Pancreas (tissue), 10 donors: ENCODE results near the gene TMEM200B. TPM values are rescaled to one million over a fixed set of nuclear protein-coding genes. Genes with fewer than 3 reads are reported as not detected.

Experiments
- ATAC-seq, 4 donors: fragments of 200-7000 bp; cut with Tn5 transposase; one replicate each; pipeline versions ENCODE4 v1.8.0 to v1.9.1; 2020; ENCODE audit warnings: mild to moderate bottlenecking in 4 of 4, moderate library complexity in 4 of 4
- DNase-seq, 6 donors: peaks; one replicate each; pipeline ENCODE4 v3.0.0-alpha.2; 2020
- FAIRE-seq: peaks from 2 replicates; lab custom pipeline; 2012; peaks lifted over from hg19 to GRCh38; lab: Jason Lieb, UNC
- H3K27ac ChIP-seq, 4 donors: fragments of 200-600 bp; sonication (generic); 1 replicate in 3 of 4; 2 replicates in 1 of 4; pipeline versions ENCODE4 v1.5.0 to v1.8.0; 2020
- H3K27me3 ChIP-seq, 4 donors: fragments of 200-600 bp; one replicate each; pipeline ENCODE4 v1.8.0; 2021
- H3K36me3 ChIP-seq, 3 donors: fragments of 200-600 bp; sonication (generic) in 1 of 3; one replicate each; pipeline versions ENCODE4 v1.5.0 to v1.8.0; 2020 to 2021
- H3K4me1 ChIP-seq, 3 donors: fragments of 200-600 bp; one replicate each; pipeline ENCODE4 v1.8.0; 2021
- H3K4me3 ChIP-seq, 4 donors: fragments of 200-600 bp; sonication (generic) in 2 of 4; one replicate each; pipeline versions ENCODE4 v1.5.0 to v1.8.0; 2020 to 2021
- H3K9me3 ChIP-seq, 4 donors: fragments of 200-600 bp; one replicate each; pipeline ENCODE4 v1.8.0; 2021
- WGBS, 2 donors: extraction: QIAGEN DNeasy Blood & Tissue Kit; methylation state at CpG; one replicate each; pipeline ENCODE4 v1.1.7; 2013; 5-methylcytosine and 5-hydroxymethylcytosine counted together
- intact Hi-C, 3 donors: fragments of 100-400 bp; cut with DNase I; formaldehyde crosslinking; loops; one replicate each; pipeline versions ENCODE4 v1.11.1 to v1.14.2; 2022
- polyA plus RNA-seq, 2 donors: library from polyadenylated mRNA; stranded (reverse); fragments of 200-250 nt; gene quantifications; one replicate each; pipeline ENCODE4 v1.2.3, GENCODE V29; 2013
- total RNA-seq, 6 donors: library from RNA; stranded (reverse); fragmentation: NEBNext Ultra II Directional in 4 of 6; extraction: Animal tissue kit (Norgen Biotek cat#: 25700) in 4 of 6; gene quantifications; one replicate each; pipeline versions ENCODE4 v1.2.1 to v1.2.4, GENCODE V29; 2021 to 2023
- TF ChIP-seq, protein P1 (sequence below), 4 donors: fragments of 200-600 bp; sonication (generic) in 3 of 4; IDR thresholded peaks; one replicate each; pipeline versions ENCODE4 v1.5.0 to v1.8.0; 2021; ENCODE audit warnings: antibody characterized with exemption in 4 of 4
- donor health status: healthy with polysubstance abuse.
- donor health status: DM: no; HTN: no; CAD: no; lungs with moderate emphysema.
- donor health status: DM: no; HTN: no; CAD: no.
- donor health status: control.
- donor health status: control.
- donor health status: Bipolar disorder and iron deficiency.
- donor health status: DM: yes; HTN: yes; CAD: no.
- donor health status: DM: no; HTN: no; CAD: no.
- donor health status: DM: no; HTN: no; CAD: no.
- donor health status: DM: yes; HTN: yes; CAD: no.

Gene TMEM200B
- total and polyA plus RNA-seq, 8 donors: 0.23 to 1.3 (median 0.73) TPM

DNA sequence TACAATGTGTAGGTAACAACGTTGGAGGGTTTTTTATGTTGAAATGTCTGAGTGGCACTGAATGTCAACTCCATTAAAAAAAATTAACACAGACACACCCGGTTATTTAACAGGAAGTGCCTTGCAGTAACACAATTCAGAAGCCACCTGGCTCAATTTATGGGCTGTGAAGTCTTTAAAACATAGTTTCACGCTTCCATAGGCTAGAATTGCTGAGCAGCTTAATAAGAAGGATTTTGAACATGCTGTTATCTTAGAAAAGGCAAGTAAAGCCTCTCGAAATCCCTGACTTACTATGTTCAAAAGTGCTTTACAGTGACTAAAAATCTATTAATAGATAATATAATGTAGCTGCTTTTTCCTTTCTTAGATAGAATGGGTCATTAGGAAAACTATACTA lies 38.3 kb upstream of the TMEM200B start:
- TF ChIP-seq, protein P1, sequence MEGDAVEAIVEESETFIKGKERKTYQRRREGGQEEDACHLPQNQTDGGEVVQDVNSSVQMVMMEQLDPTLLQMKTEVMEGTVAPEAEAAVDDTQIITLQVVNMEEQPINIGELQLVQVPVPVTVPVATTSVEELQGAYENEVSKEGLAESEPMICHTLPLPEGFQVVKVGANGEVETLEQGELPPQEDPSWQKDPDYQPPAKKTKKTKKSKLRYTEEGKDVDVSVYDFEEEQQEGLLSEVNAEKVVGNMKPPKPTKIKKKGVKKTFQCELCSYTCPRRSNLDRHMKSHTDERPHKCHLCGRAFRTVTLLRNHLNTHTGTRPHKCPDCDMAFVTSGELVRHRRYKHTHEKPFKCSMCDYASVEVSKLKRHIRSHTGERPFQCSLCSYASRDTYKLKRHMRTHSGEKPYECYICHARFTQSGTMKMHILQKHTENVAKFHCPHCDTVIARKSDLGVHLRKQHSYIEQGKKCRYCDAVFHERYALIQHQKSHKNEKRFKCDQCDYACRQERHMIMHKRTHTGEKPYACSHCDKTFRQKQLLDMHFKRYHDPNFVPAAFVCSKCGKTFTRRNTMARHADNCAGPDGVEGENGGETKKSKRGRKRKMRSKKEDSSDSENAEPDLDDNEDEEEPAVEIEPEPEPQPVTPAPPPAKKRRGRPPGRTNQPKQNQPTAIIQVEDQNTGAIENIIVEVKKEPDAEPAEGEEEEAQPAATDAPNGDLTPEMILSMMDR (IDR thresholded peaks at IDR 0.05): no peak
- Histone ChIP-seq H3K27ac (no peak overlapping the region), H3K4me3 (no peak overlapping the region), H3K4me1 (peaks cover 4 to 10% (median 6%) of the 10 kb centered on the region in 3 donors), H3K27me3 (no peaks in the 10 kb centered on the region), H3K9me3 (no peaks in the 10 kb centered on the region), H3K36me3 (peaks cover 0 to 32% (median 5%) of the 10 kb centered on the region in 3 donors)
- ATAC-seq (no peak), DNase-seq (no peak), FAIRE-seq (no peak)
- intact Hi-C loops: no loop called here
- 69 to 72% methylated on average over 4 of the region's 4 CpGs for WGBS, 2 donors

DNA sequence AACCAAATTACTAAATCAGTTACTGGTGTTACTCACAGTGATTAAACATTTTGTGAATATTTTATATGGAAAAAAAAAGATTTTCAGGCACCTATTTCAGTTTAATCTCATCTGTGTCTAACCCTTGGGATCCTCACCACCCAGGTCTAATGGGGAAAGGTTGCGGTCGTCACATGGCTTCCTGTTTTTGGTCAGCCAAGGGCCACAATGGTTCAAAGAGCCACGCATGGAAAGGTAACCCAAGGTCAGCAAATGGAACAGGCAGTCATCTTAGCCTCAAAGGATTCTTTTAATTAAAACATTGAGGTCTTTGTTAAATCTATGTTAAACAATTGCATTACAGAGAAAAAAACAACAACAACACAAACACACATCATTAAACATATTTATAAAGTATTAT lies 36.1 kb upstream of the TMEM200B start:
- Histone ChIP-seq H3K27me3 (no peaks in the 10 kb centered on the region), H3K4me3 (no peak overlapping the region), H3K9me3 (no peaks in the 10 kb centered on the region), H3K27ac (no peak overlapping the region), H3K36me3 (peaks cover 0 to 28% (median 6%) of the 10 kb centered on the region in 3 donors), H3K4me1 (peaks cover 11 to 19% (median 13%) of the 10 kb centered on the region in 3 donors)
- ATAC-seq (no peak), DNase-seq (no peak), FAIRE-seq (no peak)
- TF ChIP-seq, protein P1 (IDR thresholded peaks at IDR 0.05): no peak
- 82 to 84% methylated on average over 3 of the region's 3 CpGs for WGBS, 2 donors
- intact Hi-C loops: no loop called here

DNA sequence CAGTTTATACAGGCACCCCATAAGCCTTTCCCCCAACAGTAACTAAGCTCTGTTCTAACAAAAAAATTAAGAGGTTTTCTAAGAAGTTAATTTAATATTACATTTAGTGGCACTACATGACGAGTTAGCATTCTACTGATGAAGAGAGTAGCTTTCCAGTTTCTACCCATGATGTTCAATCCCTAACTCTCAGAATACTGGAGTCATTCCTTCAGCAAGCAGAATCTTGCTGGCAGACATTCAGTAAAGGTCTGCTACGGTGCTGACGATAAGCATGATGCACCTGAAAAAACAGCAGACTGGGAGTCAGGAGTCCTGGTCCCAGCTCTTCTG lies 33.5 kb upstream of the TMEM200B start:
- H3K9me3 ChIP-seq: no peaks in the 10 kb centered on the region
- TF ChIP-seq, protein P1 (IDR thresholded peaks at IDR 0.05): no peak
- no peak for ATAC-seq
- peaks cover 2 to 52% (median 30%) of the 10 kb centered on the region in 3 donors for H3K36me3 ChIP-seq
- intact Hi-C loops: no loop called here
- WGBS, 2 donors: 55% methylated on average over 3 of the region's 3 CpGs
- no peaks in the 10 kb centered on the region for H3K27me3 ChIP-seq
- FAIRE-seq: no peak
- no peak for DNase-seq
- H3K27ac ChIP-seq: peak overlapping the region in 1 of 4 donors; percentile 38
- peaks cover 11 to 19% (median 13%) of the 10 kb centered on the region in 3 donors for H3K4me1 ChIP-seq
- H3K4me3 ChIP-seq: no peak overlapping the region

DNA sequence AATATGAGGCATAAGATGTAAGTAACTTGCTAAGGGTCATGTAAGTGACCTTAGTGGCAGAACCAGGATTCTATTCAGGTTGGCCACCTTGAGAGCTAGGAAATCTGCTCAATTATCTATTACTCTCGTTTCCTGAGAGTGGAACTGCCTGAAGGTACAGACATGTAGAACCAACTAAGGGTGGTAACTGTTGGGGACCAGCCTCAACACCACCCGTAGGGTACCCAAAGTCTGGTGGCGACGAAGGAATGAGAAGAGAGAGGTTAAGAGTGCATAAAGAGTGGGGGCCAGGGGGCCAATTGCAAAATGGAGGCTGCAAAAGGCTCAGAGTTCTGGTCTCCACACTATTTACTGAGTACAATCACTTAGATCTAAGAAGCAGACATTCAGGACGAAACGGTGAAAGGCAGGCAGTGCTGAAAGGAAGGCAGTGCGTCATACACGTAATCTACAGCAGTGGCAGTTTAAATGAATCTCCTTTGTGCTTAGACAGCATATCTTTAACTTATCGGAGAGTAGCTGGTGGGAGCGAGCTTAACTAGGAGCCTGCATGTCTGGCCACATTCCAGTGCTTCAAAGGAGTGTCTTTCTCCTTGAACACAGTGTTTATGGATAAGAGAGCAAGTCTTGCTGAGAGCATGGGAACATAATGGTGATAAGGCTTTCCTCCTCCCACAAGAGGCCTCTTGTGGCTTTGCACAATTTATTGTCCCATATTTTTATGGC lies 33.0 kb upstream of the TMEM200B start:
- no peaks in the 10 kb centered on the region for H3K27me3 ChIP-seq
- H3K36me3 ChIP-seq: peaks cover 2 to 55% (median 36%) of the 10 kb centered on the region in 3 donors
- intact Hi-C loops: no loop called here
- ATAC-seq (peak; percentile 76 to 84 (median 80)), DNase-seq (no peak), FAIRE-seq (no peak)
- WGBS, 2 donors: 36 to 38% methylated on average over 10 of the region's 10 CpGs
- TF ChIP-seq, protein P1 (IDR thresholded peaks at IDR 0.05): no peak
- H3K9me3 ChIP-seq: no peaks in the 10 kb centered on the region
- H3K4me1 ChIP-seq: peaks cover 11 to 19% (median 13%) of the 10 kb centered on the region in 3 donors
- H3K27ac ChIP-seq: peak overlapping the region in 1 of 4 donors; percentile 38
- no peak overlapping the region for H3K4me3 ChIP-seq
